ENCODE results near the gene MATCAP1. TPM values are rescaled to one million over a fixed set of nuclear protein-coding genes. Genes with fewer than 3 reads are reported as not detected.

The MATCAP1 gene
- polyA plus RNA-seq, 2 of the 4 experiments (the other 2 are of a cell fraction) = 7.5 to 20.8 TPM

GRCh38 chr16:67206129-67206837 is 22.5 kb upstream of the MATCAP1 start:
- CTCF ChIA-PET = interaction anchor here (0.6 to 10.5 kb wide), 5 partner anchors 8 to 877 kb away, joined by 3 to 105 read pairs (median 5); partner anchors contain the start of genes E2F4 and ELMO3

GRCh38 chr16:67204076-67204475 is 20.3 kb upstream of the MATCAP1 start:
- ChIA-PET POLR2A (no interaction called here), CTCF (interaction anchor here (1.3 to 2.0 kb wide), 3 partner anchors 9 to 13 kb away, joined by 4 to 7 read pairs (median 4); no protein-coding TSS in a partner anchor)
- FAIRE-seq (no peak), ATAC-seq (no peak), DNase-seq (ENCODE audit: low read depth in 1 of 2, low spot score in 1 of 2) (no peak)
- no peak overlapping the region for H3K4me3 ChIP-seq
- no peaks in the 10 kb centered on the region for H3K9me3 ChIP-seq
- 100% methylated on average over 1 of the region's 4 CpGs for WGBS (ENCODE audit: missing lambda C conversion rate)
- peaks cover 20% of the 10 kb centered on the region for H3K4me1 ChIP-seq
- TF ChIP-seq FOXS1 (CRISPR knock-in tag; IDR thresholded peaks at IDR 0.05) (no peak), POLR2A (IDR thresholded peaks at IDR 0.05; ENCODE audit: low read length) (no peak), POLR2AphosphoS2 (conservative IDR thresholded peaks at IDR 0.05; ENCODE audit: low read length) (no peak), CHD2 (IDR thresholded peaks at IDR 0.05; ENCODE audit: low read length, partially characterized antibody) (no peak), ZNF302 (CRISPR knock-in tag; IDR thresholded peaks at IDR 0.05) (no peak), FOSB (CRISPR knock-in tag; IDR thresholded peaks at IDR 0.05) (no peak), RAD21 (conservative IDR thresholded peaks at IDR 0.05 in 1 of 2, IDR thresholded peaks at IDR 0.05 in 1 of 2) (no peak), CHD4 (IDR thresholded peaks at IDR 0.05; ENCODE audit: borderline replicate concordance) (no peak), MYC (IDR thresholded peaks at IDR 0.05; ENCODE audit: borderline replicate concordance, low read length) (no peak), JUN (IDR thresholded peaks at IDR 0.05) (no peak), ELK1 (IDR thresholded peaks at IDR 0.05; ENCODE audit: low read depth, low read length) (no peak), NR3C1 (IDR thresholded peaks at IDR 0.05) (no peak), CEBPB (IDR thresholded peaks at IDR 0.05) (no peak), HOXB5 (CRISPR knock-in tag; IDR thresholded peaks at IDR 0.05) (no peak), CBX8 (IDR thresholded peaks at IDR 0.05) (no peak), ATOH8 (CRISPR knock-in tag; IDR thresholded peaks at IDR 0.05; ENCODE audit: low read depth) (no peak), MAFK (IDR thresholded peaks at IDR 0.05; ENCODE audit: partially characterized antibody) (no peak)
- H3K4me2 ChIP-seq = no peak overlapping the region
- no peak overlapping the region for H3K27ac ChIP-seq

More at GRCh38 chr16:67206129-67206837, 22.5 kb upstream of the MATCAP1 start:
- ATAC-seq = no peak
- POLR2A ChIA-PET = interaction anchor here (1.2 kb wide), 1 partner anchor 20 kb away, joined by 3 read pairs; the partner anchor contains the start of gene TMEM208
- Histone ChIP-seq H3K27ac (peak overlapping the region; percentile 28 to 73; a peak in 2 of 6 replicates), H3K4me2 (no peak overlapping the region), H3K9me3 (no peaks in the 10 kb centered on the region), H3K4me1 (peaks cover 20% of the 10 kb centered on the region), H3K4me3 (no peak overlapping the region)
- no peak for TF ChIP-seq MAFK (IDR thresholded peaks at IDR 0.05; ENCODE audit: partially characterized antibody)
- TF ChIP-seq RAD21 (conservative IDR thresholded peaks at IDR 0.05 in 1 of 2, IDR thresholded peaks at IDR 0.05 in 1 of 2) = no peak
- no peak for TF ChIP-seq CHD4 (IDR thresholded peaks at IDR 0.05; ENCODE audit: borderline replicate concordance)
- TF ChIP-seq MAZ (IDR thresholded peaks at IDR 0.05; ENCODE audit: borderline replicate concordance, low read depth, low read length) = no peak
- TF ChIP-seq NPAS2 (CRISPR knock-in tag; IDR thresholded peaks at IDR 0.05; ENCODE audit: borderline replicate concordance) = no peak
- no peak for TF ChIP-seq FOXS1 (CRISPR knock-in tag; IDR thresholded peaks at IDR 0.05)
- no peak for TF ChIP-seq NFE2L2 (conservative IDR thresholded peaks at IDR 0.05; ENCODE audit: low read length)
- TF ChIP-seq EHMT2 (IDR thresholded peaks at IDR 0.05; ENCODE audit: low read depth) = no peak
- TF ChIP-seq RARB (CRISPR knock-in tag; IDR thresholded peaks at IDR 0.05) = no peak
- TF ChIP-seq PHF8 (IDR thresholded peaks at IDR 0.05; ENCODE audit: borderline replicate concordance, low read depth) = no peak
- TF ChIP-seq HOXB5 (CRISPR knock-in tag; IDR thresholded peaks at IDR 0.05) = no peak
- WGBS (ENCODE audit: missing lambda C conversion rate) = 90% methylated on average over 8 of the region's 8 CpGs
- DNase-seq (ENCODE audit: low read depth in 1 of 2, low spot score in 1 of 2) = no peak
- FAIRE-seq = no peak
